GM08714 (cell line): Measurements from ENCODE around the gene CFAP92.

Experiments
- H3K4me3 ChIP-seq: fragments of 200-500 bp; sonication (Bioruptor generic); 2 replicates; pipeline ENCODE4 v1.5.1; 2014; ENCODE audit warnings: mild to moderate bottlenecking, low read length, inconsistent platforms
- ZNF274 ChIP-seq: IDR thresholded peaks from 2 replicates; pipeline ENCODE4 v1.6.1; 2012; ENCODE audit warnings: mild to moderate bottlenecking, low read depth, low read length

CFAP92 gene

DNA sequence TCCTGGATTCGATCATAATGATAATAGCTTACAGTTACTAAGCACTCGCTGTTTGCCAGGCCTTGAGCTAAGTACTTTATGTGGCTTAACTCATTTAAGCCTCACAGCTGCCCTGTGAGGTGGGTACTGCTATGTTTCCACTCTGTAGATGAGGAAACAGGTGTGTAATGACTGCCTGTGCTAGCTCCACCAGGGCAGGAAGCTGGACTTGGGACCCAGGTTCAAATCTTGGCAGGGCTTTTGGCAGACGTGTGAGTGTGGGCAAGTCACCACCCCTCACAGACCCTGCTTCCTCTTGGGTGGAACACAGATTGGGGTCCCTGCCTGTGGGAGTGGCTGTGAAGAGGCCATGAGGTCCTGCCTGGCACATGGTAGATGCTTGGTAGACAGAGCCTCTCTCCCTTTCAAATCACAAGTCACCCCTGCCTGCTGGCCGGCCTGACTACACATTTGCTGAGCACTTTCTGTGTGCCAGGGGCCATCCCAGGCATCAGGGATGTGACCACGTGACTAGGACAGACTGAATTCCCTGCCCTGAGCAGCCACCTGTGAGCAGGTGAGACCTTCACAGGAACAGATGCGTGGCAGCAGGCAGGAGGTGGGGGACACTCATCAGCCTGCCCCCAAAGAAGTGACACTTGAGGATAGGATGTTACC, 10.9 kb upstream of the CFAP92 start:
- no peak for TF ChIP-seq ZNF274
- H3K4me3 ChIP-seq, result no peak overlapping the region

DNA sequence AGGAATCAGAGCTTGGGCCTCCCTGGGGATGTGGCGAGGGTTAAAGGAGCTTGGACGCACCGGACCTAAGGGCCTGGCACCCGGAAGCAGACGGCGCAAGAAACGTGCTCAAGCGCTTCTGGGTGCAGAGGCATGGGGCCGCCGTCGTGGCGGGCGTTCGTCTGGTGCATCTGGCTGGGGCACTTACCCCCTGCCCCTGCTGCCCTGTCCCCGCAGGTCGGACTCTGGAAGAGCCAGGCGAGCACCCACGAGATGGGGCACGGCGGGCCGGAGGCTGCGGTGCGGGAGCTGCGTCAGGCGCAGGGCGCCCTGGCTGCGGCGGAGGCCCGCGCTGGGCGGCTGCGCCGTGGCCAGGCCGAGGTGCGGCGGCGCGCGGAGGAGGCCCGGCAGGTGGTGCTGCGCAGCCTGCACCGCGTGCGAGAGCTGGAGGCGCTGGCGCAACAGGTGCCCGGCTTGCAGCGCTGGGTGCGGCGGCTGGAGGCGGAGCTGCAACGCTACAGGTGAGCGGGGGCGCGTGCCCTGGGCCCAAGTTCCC, 9.8 kb upstream of the CFAP92 start:
- no peak for TF ChIP-seq ZNF274
- no peak overlapping the region for H3K4me3 ChIP-seq

DNA sequence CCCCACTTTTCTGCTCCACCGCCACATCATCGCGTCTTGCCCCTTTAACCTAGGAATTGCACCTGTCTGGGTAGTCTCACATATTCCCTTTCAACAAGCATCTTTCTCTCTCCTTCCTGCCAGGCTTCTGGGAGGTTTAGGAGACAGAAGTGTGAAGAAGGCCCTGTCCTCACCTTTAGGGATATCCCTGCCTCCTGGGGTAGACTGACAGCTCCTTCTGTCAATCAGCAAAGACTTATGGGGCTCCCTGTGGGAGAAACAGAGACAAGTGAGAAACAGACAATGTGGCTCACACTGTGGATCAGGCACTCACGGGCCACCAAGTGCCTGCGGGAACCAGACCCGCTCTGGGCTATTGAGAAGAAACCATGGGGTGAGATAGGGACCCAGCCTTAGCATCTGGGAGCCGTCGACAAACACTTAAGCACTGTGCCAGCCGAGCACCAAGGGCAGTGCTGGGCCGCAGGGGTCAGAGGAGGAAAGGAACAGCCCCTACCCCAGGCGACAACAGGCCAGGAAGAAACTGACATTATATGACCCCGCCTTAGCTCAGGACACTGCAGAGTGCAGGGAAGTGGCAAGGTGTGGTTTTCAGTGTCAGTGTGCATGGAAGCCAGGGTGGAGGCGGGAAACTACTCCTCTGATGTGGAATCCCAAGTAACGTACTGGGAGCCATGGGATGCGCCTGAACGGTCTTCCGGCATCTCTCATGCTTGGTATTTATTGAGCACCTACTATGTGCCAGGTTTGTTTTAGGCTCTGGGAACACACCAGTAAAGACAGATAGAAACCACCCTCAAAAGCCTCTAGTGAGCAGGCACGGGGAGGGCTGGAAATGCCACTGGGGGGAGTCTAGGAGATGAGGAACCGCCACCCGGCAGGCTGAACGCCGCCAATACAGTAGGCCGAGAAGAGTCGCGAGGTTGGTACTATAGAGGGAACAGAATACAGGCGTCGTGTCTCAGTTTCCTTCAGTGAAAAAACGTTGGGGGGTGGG, 9.0 kb upstream of the CFAP92 start:
- H3K4me3 ChIP-seq, result no peak overlapping the region
- no peak for TF ChIP-seq ZNF274

DNA sequence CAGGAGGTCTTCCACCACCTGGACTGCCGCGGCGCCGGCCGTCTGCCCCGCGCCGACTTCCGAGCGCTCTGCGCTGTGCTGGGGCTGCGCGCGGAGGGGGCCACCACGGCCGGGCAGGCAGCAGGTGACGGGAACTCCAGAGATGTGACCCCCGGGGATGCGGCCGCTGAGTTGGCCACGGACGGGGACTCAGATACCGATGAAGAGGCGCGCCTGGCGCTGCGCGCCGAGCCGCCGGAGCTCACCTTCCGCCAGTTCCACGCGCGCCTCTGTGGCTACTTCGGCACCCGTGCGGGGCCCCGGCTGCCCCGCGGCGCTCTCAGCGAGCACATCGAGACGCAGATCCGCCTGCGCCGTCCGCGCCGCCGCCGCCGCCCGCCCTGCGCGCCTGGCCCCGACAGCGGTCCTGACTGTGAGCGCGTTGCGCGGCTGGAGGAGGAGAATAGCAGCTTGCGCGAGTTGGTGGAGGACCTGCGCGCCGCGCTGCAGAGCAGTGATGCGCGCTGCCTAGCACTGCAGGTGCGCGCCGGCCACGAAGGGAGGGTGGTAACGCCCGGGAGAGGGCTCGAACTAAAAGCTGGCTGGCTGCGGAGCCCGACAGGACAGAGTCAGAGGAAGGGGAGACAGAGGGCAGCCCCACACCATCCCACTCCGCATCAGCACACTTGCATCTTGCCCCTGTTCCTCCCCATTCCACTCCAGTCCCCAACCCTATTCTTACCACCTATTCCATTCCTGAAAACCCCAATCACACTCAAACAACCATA, 8.1 kb upstream of the CFAP92 start:
- no peak overlapping the region for H3K4me3 ChIP-seq
- TF ChIP-seq ZNF274, result no peak

DNA sequence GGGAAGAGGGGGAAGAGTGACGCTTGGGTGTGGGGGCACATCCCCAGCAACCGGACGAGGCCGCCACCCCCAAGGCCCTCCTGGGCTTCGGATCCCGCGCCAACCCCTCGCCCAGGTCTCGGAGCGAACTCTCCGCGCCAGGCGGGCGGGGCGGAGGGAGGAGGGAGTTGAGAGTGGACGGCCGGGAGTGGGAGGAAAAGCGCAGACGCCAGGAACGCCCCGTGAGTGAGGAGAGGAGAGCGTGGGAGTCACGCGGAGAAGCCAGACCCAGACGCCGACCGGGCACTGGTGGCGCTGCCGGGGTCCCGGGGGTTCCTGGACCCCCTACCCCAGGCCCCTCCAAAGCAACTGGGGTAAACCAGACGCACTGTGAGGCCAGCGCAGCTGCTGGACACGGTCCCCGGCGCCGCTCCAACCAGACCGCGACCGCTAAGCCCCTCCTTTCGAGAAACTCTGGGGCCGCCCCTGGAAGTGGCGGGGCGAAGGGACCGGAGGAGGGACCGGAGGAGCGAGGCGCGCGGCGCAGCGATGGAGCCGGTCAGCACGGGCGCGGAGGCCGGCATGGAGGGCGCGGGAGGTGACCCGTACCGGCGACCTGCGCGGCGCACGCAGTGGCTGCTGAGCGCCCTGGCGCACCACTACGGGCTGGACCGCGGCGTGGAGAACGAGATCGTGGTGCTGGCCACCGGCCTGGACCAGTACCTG, 7.4 kb upstream of the CFAP92 start, which contains the start of gene EFCC1:
TSS of gene EFCC1 (plus strand) at position 204 of the 705 bp plus-strand sequence. CDS start at position 529, 325 bp downstream.
- no peak within 1 kb of the TSS for H3K4me3 ChIP-seq
- no peak for TF ChIP-seq ZNF274

DNA sequence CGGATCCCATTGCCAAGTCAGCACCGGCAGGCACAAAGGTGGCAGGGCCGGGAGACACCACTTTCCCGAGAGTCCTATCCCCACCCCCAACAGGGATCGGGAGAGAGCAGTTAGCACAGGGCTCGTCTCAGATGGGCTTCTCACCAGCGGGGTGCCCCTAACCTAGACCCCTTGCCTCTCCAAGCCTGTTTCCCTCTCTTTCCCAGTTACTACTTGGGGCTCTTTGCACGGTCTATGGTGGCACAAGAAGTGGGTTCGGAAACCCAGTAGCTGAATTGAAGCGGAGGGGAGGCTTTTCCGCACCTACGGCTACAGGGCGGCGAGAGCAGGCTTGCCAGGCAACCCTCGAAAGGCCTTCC, 6.8 kb upstream of the CFAP92 start:
- no peak for TF ChIP-seq ZNF274
- H3K4me3 ChIP-seq, result no peak overlapping the region

DNA sequence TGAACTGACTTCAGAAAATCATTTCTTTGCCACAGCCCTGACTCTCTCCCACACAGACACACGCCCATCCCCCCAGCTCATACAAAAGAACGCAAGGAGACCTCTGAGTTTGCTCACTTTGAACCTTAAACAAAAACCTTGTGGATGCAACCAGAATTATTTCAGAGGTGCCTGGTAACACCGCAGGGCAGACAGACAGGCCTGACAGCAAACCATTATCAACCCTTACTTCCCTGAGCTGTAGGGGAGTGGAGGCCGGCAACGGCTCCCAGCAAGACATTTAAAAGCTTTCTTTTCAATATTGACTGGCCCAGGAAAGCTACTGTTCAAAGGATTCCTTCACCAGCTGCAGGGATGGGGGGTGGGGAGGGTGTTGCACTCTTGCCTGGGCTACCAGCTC, 5.2 kb upstream of the CFAP92 start:
- no peak for TF ChIP-seq ZNF274
- no peak overlapping the region for H3K4me3 ChIP-seq

DNA sequence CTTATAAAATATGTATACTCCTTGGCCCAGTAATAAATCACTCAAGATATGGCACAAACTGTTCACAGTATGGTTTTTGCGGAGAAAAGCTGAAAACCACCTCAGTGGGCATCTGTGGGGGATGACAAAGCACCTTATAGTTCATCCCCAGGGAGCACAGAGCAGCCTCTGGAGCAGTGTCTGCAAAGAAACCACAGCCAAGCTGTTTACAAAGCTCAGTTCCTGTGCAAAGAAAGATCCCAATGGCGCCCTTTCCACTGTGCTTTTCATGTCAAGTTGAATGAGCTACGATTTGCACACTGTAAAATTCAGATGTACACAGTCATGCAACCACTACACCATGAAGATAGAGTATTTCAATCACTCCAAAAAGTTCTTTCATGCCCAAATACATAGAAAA, 4.7 kb upstream of the CFAP92 start:
- TF ChIP-seq ZNF274, result no peak
- H3K4me3 ChIP-seq, result no peak overlapping the region

DNA sequence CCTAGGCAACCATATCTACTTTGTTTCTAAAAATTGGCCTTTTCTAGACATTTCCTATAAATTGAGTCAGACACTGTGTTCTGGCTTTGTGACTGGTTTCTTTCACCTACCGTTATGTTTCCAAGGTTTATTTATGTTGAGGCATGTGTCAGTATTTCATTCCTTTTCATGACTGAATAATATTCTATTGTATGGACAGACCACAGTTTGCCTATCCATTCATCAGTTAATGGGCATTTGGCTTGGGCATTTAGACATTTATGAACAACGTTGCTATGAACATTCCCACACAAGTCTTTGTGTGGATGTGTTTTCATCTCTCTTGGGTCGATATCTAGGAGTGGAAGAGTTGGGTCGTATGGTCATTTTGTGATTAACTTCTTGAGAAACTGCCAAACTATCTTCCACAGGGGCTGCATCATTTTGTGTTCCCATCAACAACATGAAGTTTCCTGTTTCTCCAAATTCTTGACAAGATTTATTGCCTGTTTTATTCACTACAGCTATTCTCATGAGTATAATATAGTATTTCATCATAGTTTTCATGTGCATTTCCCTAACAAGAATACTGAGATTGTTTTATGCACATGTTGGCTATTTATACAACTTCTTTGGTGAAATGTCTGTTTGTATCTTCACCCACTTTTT, 3.7 kb upstream of the CFAP92 start:
- TF ChIP-seq ZNF274, result no peak
- H3K4me3 ChIP-seq, result no peak overlapping the region

DNA sequence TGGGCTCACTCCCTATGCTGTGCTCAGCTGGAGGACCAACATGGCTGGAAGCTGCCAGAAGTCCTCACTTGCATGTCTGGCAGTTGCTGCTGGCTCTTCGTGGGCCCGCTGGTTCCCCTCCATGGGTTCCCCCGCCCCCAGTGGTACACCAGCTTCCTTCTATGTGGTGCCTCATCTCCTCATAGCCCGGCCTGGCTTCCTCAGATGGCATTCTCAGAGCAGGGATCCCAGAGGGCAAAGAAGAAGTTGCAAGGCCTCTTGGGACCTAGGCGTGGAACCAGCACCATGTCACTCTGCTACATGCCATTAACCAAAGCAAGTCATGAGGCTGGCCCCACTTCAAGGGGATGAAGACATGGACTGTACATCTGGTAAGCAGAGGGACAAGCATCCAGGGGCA, 2.9 kb upstream of the CFAP92 start:
- no peak overlapping the region for H3K4me3 ChIP-seq

DNA sequence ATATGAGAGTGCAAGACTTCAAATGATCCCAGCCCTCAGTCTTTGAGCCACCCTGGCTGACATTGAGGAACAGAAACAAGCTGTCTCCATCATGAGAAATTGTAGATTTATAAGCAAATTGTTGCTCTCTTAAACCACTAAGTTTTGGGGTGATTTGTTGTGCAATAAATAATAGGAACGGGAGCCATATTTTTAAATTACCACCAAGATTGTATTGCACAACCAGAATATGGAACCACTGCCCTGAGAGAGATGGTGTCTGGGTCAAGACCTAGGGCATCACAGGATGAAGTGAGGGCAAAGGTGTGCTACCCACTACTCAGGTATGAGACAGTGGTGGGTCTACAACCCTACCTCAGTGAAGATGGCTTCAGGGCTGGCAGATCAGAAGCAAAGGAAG, 2.3 kb upstream of the CFAP92 start:
- no peak overlapping the region for H3K4me3 ChIP-seq

More for the DNA sequence above, 2.9 kb upstream of the CFAP92 start:
- TF ChIP-seq ZNF274, result no peak

DNA sequence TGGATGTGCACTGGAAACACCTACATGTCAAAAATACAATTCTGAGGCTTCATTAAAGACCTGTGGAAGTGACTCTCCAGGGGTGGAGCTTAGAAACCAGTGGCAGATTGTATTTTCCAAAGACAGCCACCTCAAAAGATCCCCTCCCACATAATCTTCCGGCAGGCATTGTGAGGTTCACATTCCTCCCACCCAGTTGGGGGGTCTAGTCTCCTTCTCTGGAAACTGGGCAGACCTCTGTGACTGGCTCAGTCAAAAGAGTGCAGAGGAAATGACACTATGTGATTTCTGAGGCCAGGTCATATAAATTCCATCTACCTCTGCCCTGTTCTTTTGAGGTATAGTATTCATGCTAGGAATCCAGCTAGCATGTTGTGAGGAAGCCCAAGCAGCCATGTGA, 1.9 kb upstream of the CFAP92 start:
- TF ChIP-seq ZNF274, result no peak
- no peak overlapping the region for H3K4me3 ChIP-seq

More for the DNA sequence above, 2.3 kb upstream of the CFAP92 start:
- TF ChIP-seq ZNF274, result no peak
